Activated naive CD4-positive, alpha-beta T cell treated with anti-CD3 and anti-CD28 coated beads, Interleukin-2, amount 50 U/mL, for 24 hours (primary cell): Measurements from ENCODE around the gene STYX.

Experiments
- H3K27ac Mint-ChIP-seq: one replicate; pipeline ENCODE4 v1.8.0; 2021; ENCODE audit warnings: mild to moderate bottlenecking, mixed read lengths
- H3K27me3 Mint-ChIP-seq: one replicate; pipeline ENCODE4 v1.8.0; 2021; ENCODE audit warnings: mixed read lengths
- H3K36me3 Mint-ChIP-seq: one replicate; pipeline ENCODE4 v1.8.0; 2021; ENCODE audit warnings: mixed read lengths
- H3K4me1 Mint-ChIP-seq: one replicate; pipeline ENCODE4 v1.8.0; 2021; ENCODE audit warnings: mixed read lengths
- H3K4me3 Mint-ChIP-seq: one replicate; pipeline ENCODE4 v1.8.0; 2021; ENCODE audit warnings: mild to moderate bottlenecking, mixed read lengths
- H3K9me3 Mint-ChIP-seq: one replicate; pipeline ENCODE4 v1.8.0; 2021; ENCODE audit warnings: mixed read lengths

Gene STYX

DNA sequence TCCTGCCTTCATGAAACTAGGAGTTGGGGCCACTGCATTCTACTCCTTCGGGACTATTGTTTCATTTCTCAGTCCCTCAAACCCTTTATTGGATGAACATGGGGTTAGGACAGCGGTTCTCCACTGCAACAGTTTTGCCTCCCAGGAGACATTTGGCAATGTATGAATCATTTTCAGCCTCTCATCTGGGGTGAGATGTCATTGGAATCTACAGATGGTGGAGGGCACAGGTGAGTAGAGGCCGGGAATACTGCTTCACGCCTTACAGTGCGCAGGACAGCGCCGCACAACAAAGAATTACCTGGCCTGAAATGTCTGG lies 62.1 kb downstream of the STYX start:
- no peaks in the 10 kb centered on the region for H3K27me3 Mint-ChIP-seq
- no peaks in the 10 kb centered on the region for H3K9me3 Mint-ChIP-seq
- peak overlapping the region; percentile 94 for H3K27ac Mint-ChIP-seq
- H3K36me3 Mint-ChIP-seq, result peaks cover 1% of the 10 kb centered on the region
- H3K4me1 Mint-ChIP-seq, result peaks cover 46% of the 10 kb centered on the region
- H3K4me3 Mint-ChIP-seq, result peak overlapping the region; percentile 86

DNA sequence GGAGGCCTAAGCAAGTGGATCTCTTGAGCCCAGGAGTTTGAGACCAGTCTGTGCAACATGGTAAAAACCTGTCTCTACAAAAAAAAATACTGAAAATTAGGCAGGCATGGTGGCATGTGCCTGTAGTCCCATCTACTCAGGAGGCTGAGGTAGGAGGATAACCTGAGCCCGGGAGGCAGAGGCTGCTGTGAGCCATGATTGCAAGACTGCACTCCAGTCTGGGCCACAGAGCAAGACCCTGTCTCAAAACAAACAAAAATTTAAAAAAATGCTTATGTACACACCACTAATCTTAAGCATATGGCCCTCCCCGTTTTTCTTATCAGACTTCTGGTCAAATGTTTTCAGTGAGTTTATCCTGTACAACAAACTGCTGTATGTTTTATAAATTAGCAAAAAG lies 63.1 kb downstream of the STYX start:
- H3K27ac Mint-ChIP-seq, result no peak overlapping the region
- H3K4me1 Mint-ChIP-seq, result peaks cover 42% of the 10 kb centered on the region
- no peak overlapping the region for H3K4me3 Mint-ChIP-seq
- H3K9me3 Mint-ChIP-seq, result no peaks in the 10 kb centered on the region
- peaks cover 1% of the 10 kb centered on the region for H3K36me3 Mint-ChIP-seq
- H3K27me3 Mint-ChIP-seq, result no peaks in the 10 kb centered on the region

DNA sequence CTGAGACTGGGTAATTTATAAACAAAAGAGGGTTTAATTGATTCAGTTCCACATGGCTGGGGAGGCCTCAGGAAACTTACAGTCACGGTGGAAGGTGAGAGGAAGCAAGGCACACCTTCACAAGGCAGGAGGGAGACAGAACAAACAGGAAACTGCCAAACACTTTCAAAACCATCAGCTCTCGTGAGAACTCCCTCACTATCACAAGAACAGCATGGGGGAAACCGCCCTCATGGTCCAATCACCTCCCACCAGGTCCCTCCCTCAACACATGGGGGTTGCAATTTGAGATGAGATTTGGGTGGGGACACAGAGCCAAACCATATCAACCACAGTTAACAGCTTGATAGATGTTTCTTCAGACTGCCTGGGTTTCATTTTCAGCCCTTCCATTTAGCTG lies 67.7 kb downstream of the STYX start:
- Mint-ChIP-seq H3K36me3 (no peaks in the 10 kb centered on the region), H3K27me3 (no peaks in the 10 kb centered on the region), H3K9me3 (no peaks in the 10 kb centered on the region), H3K4me3 (no peak overlapping the region), H3K27ac (no peak overlapping the region), H3K4me1 (peaks cover 19% of the 10 kb centered on the region)

DNA sequence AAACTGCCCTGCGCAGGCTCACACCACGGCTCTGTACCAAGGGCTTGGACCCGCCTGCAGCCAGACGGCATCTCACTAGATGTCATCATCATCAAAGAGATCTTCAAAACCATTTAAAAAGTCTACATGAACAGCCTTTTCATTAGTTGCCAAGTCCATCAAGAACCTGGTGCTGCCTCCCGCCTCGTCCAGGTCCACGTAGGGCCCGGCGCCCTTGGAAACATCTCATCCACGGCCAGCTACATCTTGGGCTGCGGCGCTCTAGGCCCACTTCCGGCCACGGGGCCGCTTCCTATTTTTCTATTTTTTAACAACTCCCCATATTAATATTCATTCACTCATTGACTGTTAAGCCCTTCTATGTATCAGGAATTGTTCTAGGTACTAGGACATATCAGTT lies 68.9 kb downstream of the STYX start:
- H3K36me3 Mint-ChIP-seq, result no peaks in the 10 kb centered on the region
- no peaks in the 10 kb centered on the region for H3K27me3 Mint-ChIP-seq
- no peak overlapping the region for H3K27ac Mint-ChIP-seq
- peaks cover 19% of the 10 kb centered on the region for H3K4me1 Mint-ChIP-seq
- no peak overlapping the region for H3K4me3 Mint-ChIP-seq
- no peaks in the 10 kb centered on the region for H3K9me3 Mint-ChIP-seq

DNA sequence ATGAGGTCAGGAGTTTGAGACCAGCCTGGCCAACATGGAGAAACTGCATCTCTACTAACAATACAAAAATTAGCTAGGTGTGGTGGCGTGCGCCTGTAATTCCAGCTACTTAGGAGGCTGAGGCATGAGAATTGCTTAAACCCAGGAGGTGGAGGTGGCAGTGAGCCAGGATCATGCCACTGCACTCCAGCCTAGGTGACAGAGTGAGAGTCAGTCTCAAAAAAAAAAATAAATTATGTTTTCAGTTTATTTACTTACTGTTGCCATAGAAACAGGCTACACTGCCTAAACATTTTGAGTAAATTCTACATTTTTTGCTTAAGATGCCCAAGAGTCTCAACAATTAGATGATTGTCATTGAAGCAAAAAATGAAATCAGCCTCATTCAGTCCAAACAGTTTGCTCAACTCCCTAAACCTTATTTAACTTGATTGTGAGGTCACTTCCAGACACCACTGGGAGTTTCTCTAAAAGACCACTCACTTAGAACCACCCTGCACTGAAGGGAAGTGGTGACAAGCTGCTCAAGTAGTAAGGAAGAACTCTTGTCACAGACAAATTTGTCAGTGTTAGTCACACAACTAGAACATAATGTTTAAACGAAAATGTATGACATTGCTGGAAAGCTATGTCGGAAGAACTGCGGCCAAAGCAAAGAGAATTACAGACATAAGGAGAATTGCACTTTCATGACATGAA lies 71.2 kb downstream of the STYX start:
- no peak overlapping the region for H3K27ac Mint-ChIP-seq
- no peaks in the 10 kb centered on the region for H3K27me3 Mint-ChIP-seq
- H3K36me3 Mint-ChIP-seq, result no peaks in the 10 kb centered on the region
- no peak overlapping the region for H3K4me3 Mint-ChIP-seq
- H3K4me1 Mint-ChIP-seq, result peaks cover 19% of the 10 kb centered on the region
- H3K9me3 Mint-ChIP-seq, result no peaks in the 10 kb centered on the region

DNA sequence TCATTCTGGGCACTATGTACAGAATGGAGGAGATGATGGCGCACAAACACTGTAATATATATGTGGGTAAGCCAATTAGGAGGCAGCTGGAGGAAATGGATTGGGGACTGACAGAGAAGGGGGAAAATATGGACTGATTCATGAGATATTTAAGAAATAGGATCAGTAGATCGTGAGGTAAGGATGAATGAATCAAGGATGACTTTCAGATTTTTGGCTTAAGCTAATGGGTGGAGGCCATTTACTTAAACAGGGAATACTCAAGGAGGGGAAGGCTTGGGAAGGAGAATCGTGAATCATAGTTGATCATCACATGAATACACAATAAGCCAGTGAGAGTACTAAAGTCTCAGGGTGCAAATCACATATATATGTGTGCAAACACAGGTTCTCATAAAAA lies 72.6 kb downstream of the STYX start:
- H3K27me3 Mint-ChIP-seq, result no peaks in the 10 kb centered on the region
- no peak overlapping the region for H3K27ac Mint-ChIP-seq
- peaks cover 17% of the 10 kb centered on the region for H3K4me1 Mint-ChIP-seq
- H3K9me3 Mint-ChIP-seq, result no peaks in the 10 kb centered on the region
- no peak overlapping the region for H3K4me3 Mint-ChIP-seq
- H3K36me3 Mint-ChIP-seq, result no peaks in the 10 kb centered on the region

DNA sequence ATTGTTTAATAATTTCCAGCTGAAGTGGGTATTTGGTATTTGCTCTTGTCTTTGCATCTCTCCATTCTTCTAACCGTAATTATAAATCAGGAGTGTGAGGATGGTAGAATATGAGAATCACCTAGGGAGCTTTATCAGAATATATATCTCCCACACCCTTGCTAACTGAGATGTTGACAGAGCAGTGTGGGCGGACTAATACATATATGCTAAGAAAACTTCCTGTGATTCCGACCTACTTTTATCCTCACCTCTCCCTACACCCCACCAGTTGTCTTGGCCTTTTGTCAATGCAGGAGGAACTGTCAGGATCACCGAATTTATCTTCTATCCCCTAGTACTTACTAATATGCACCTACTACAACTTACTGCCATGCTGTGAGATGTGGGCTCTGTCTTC lies 76.1 kb downstream of the STYX start:
- no peaks in the 10 kb centered on the region for H3K9me3 Mint-ChIP-seq

DNA sequence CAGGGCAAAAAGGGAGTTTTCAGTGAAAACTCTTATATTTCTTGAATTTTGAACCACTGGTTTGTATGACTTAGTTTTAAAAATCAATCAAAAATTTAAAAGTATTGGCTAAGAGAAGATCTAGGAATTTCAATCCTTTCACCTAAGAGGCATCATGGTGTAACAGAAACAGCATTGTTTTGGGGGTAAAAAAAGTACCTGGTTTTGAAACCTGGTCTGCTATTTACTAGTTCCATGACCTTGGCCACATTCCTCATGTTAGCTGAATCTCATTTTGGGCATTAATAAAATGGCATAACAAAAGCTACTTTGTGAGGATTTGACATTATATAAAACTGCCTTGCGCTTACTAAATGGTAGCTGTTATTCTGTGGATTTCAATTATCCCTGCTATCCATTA lies 78.1 kb downstream of the STYX start:
- H3K9me3 Mint-ChIP-seq, result no peaks in the 10 kb centered on the region
- H3K4me3 Mint-ChIP-seq, result no peak overlapping the region
- H3K27ac Mint-ChIP-seq, result no peak overlapping the region
- H3K36me3 Mint-ChIP-seq, result no peaks in the 10 kb centered on the region
- H3K27me3 Mint-ChIP-seq, result no peaks in the 10 kb centered on the region
- H3K4me1 Mint-ChIP-seq, result no peaks in the 10 kb centered on the region

More for the DNA sequence above, 76.1 kb downstream of the STYX start:
- Mint-ChIP-seq H3K27me3 (no peaks in the 10 kb centered on the region), H3K4me1 (peaks cover 5% of the 10 kb centered on the region), H3K4me3 (no peak overlapping the region), H3K36me3 (no peaks in the 10 kb centered on the region), H3K27ac (no peak overlapping the region)

DNA sequence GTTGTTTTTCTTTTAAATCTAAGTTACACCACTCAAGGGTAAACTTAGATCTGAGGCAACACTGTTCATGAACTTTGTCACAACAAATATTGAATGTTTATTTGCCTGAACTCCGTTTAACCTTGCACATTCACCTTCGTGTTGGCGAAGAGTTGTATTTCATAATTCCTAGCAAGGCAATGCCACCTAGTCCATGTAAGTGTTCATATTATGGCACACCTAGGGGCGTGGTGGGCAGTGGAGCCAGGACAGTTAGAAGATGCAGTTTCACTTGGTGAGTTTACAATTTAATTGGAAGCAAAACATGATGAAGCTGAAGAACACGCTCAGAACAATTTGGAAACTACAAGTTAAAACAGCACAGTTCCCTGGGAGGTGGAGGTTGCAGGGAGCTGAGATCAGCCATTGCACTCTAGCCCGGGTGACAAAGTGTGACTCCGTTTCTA lies 91.9 kb downstream of the STYX start:
- Mint-ChIP-seq H3K4me1 (no peaks in the 10 kb centered on the region), H3K4me3 (no peak overlapping the region), H3K9me3 (no peaks in the 10 kb centered on the region), H3K27ac (no peak overlapping the region), H3K36me3 (no peaks in the 10 kb centered on the region), H3K27me3 (no peaks in the 10 kb centered on the region)

DNA sequence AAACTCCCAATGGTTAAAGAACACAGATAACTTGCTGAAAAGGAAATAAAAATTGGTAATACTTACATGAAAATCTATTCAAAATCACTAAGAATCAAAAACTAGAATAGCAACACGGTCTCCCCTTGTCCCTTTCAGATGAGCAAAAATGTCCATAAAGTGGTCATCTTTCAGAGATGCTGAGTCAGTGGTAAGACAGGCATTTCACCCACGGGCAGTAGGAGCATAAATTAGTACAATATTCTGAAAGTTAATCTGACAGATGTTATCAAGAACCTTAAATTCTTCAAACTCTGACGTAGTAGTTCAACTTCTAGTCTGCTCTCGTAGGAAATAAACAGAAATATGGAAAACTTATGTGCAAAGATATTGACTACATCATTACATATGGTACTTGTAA lies 94.5 kb downstream of the STYX start:
- Mint-ChIP-seq H3K4me3 (no peak overlapping the region), H3K9me3 (no peaks in the 10 kb centered on the region), H3K4me1 (no peaks in the 10 kb centered on the region), H3K27me3 (no peaks in the 10 kb centered on the region), H3K27ac (no peak overlapping the region), H3K36me3 (no peaks in the 10 kb centered on the region)
